Panc1 (cell line): ENCODE measurements around the gene SLC9A9.

Experiments used
- CTCF ChIP-seq: fragments of 450-650 bp; IDR thresholded peaks from 2 replicates; pipeline ENCODE4 v1.5.1; 2017; ENCODE audit warnings: mild to moderate bottlenecking
- POLR2AphosphoS5 ChIP-seq: IDR thresholded peaks from 2 replicates; pipeline ENCODE4 v1.6.1; 2012; ENCODE audit warnings: mild to moderate bottlenecking, low read depth, low read length, moderate library complexity
- TF ChIP-seq, protein P1 (sequence below), 2 experiments: IDR thresholded peaks; 2 replicates each; pipeline ENCODE4 v1.6.1; 2011 to 2012; ENCODE audit warnings: low read depth in 2 of 2, control low read depth in 1 of 2, low read length in 1 of 2, mild to moderate bottlenecking in 1 of 2, moderate library complexity in 1 of 2; ENCODE audit not compliant: insufficient read depth in 1 of 2

DNA sequence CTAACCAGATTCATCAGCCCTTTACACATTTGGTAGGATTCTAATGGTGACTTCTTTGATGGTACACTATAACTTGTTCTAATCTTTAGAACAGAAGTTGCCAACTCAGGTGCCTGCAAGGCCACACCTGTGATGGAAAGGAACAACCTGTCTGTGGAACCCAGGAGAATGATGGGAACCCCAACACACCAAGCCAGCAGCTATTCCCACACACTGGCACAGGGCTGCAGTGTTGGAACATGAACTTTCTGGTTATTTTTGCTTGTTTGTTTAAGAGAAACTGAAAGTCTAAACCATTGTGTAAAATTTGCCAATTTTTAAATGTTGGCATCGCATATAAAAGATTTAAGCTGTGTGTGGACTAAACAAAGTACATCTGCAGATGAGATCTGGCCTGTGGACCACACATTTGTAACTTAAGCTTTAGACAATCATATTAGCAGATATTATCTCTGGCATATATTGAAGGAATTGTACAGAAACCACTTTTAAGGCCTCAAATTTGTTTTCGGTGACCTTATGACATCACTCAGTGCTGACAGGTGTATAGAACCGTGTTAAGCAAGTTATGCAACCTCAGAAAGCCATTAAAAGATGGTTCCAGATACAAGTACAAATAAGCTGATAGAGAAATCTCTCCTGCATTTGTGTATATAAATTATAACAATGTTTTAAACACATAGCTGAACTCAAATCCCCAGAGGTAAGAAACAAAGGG lies 242.9 kb downstream of the SLC9A9 start:
- TF ChIP-seq CTCF (no peak), POLR2AphosphoS5 (no peak)
- TF ChIP-seq, protein P1, sequence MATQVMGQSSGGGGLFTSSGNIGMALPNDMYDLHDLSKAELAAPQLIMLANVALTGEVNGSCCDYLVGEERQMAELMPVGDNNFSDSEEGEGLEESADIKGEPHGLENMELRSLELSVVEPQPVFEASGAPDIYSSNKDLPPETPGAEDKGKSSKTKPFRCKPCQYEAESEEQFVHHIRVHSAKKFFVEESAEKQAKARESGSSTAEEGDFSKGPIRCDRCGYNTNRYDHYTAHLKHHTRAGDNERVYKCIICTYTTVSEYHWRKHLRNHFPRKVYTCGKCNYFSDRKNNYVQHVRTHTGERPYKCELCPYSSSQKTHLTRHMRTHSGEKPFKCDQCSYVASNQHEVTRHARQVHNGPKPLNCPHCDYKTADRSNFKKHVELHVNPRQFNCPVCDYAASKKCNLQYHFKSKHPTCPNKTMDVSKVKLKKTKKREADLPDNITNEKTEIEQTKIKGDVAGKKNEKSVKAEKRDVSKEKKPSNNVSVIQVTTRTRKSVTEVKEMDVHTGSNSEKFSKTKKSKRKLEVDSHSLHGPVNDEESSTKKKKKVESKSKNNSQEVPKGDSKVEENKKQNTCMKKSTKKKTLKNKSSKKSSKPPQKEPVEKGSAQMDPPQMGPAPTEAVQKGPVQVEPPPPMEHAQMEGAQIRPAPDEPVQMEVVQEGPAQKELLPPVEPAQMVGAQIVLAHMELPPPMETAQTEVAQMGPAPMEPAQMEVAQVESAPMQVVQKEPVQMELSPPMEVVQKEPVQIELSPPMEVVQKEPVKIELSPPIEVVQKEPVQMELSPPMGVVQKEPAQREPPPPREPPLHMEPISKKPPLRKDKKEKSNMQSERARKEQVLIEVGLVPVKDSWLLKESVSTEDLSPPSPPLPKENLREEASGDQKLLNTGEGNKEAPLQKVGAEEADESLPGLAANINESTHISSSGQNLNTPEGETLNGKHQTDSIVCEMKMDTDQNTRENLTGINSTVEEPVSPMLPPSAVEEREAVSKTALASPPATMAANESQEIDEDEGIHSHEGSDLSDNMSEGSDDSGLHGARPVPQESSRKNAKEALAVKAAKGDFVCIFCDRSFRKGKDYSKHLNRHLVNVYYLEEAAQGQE (IDR thresholded peaks at IDR 0.05; ENCODE audit: insufficient read depth in 1 of 2, low read depth in 2 of 2, low read length in 1 of 2): no peak
